Nephron progenitor cell (in vitro differentiated cells): ENCODE results near the gene STMND1.
A peak's percentile ranks its signal among the peaks of the same experiment; 100 is the strongest.

Source experiments
- DNase-seq: peaks from one replicate; pipeline ENCODE4 v3.0.0; 2021
- H3K27ac Mint-ChIP-seq: 2 replicates; pipeline ENCODE4 v1.8.0; 2021; ENCODE audit warnings: mild to moderate bottlenecking, moderate library complexity, mixed read lengths
- H3K27me3 Mint-ChIP-seq: 2 replicates; pipeline ENCODE4 v1.8.0; 2021; ENCODE audit warnings: mild to moderate bottlenecking, low read depth, mixed read lengths; ENCODE audit not compliant: poor library complexity
- H3K36me3 Mint-ChIP-seq: 2 replicates; pipeline ENCODE4 v1.8.0; 2021; ENCODE audit warnings: low read depth, mixed read lengths
- H3K4me1 Mint-ChIP-seq: 2 replicates; pipeline ENCODE4 v1.8.0; 2021; ENCODE audit warnings: mixed read lengths
- H3K4me3 Mint-ChIP-seq: 2 replicates; pipeline ENCODE4 v1.8.0; 2021; ENCODE audit warnings: mild to moderate bottlenecking, moderate library complexity, mixed read lengths
- H3K9me3 Mint-ChIP-seq: 2 replicates; pipeline ENCODE4 v1.8.0; 2021; ENCODE audit warnings: mild to moderate bottlenecking, moderate library complexity, mixed read lengths
- TF ChIP-seq, protein P1 (sequence below): fragments of 200-600 bp; sonication (generic); IDR thresholded peaks from 2 replicates; pipeline ENCODE4 v1.5.0; 2021; ENCODE audit warnings: antibody characterized with exemption

STMND1 gene

GRCh38 chr6:17156966-17157365, 55.1 kb downstream of the STMND1 start:
- H3K9me3 Mint-ChIP-seq, result peaks cover 18% of the 10 kb centered on the region
- no peak overlapping the region for H3K27ac Mint-ChIP-seq
- no peaks in the 10 kb centered on the region for H3K4me1 Mint-ChIP-seq
- H3K4me3 Mint-ChIP-seq, result no peak overlapping the region
- H3K36me3 Mint-ChIP-seq, result peaks cover 6% of the 10 kb centered on the region
- no peaks in the 10 kb centered on the region for H3K27me3 Mint-ChIP-seq
- TF ChIP-seq, protein P1, sequence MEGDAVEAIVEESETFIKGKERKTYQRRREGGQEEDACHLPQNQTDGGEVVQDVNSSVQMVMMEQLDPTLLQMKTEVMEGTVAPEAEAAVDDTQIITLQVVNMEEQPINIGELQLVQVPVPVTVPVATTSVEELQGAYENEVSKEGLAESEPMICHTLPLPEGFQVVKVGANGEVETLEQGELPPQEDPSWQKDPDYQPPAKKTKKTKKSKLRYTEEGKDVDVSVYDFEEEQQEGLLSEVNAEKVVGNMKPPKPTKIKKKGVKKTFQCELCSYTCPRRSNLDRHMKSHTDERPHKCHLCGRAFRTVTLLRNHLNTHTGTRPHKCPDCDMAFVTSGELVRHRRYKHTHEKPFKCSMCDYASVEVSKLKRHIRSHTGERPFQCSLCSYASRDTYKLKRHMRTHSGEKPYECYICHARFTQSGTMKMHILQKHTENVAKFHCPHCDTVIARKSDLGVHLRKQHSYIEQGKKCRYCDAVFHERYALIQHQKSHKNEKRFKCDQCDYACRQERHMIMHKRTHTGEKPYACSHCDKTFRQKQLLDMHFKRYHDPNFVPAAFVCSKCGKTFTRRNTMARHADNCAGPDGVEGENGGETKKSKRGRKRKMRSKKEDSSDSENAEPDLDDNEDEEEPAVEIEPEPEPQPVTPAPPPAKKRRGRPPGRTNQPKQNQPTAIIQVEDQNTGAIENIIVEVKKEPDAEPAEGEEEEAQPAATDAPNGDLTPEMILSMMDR, result no peak
- DNase-seq, result no peak

- peaks cover 14% of the 10 kb centered on the region for H3K9me3 Mint-ChIP-seq
- no peak overlapping the region for H3K4me3 Mint-ChIP-seq
- no peaks in the 10 kb centered on the region for H3K4me1 Mint-ChIP-seq
- DNase-seq, result no peak
- peaks cover 6% of the 10 kb centered on the region for H3K36me3 Mint-ChIP-seq
- no peak overlapping the region for H3K27ac Mint-ChIP-seq
- H3K27me3 Mint-ChIP-seq, result no peaks in the 10 kb centered on the region
- TF ChIP-seq, protein P1, result no peak
Observed at GRCh38 chr6:17157617-17158016, 55.8 kb downstream of the STMND1 start.

- no peak for DNase-seq
- H3K9me3 Mint-ChIP-seq, result peaks cover 12% of the 10 kb centered on the region
- TF ChIP-seq, protein P1, result no peak
- H3K27ac Mint-ChIP-seq, result no peak overlapping the region
- no peak overlapping the region for H3K4me3 Mint-ChIP-seq
- H3K36me3 Mint-ChIP-seq, result peaks cover 5% of the 10 kb centered on the region
- no peaks in the 10 kb centered on the region for H3K4me1 Mint-ChIP-seq
- no peaks in the 10 kb centered on the region for H3K27me3 Mint-ChIP-seq
Observed at GRCh38 chr6:17159240-17159639, 57.4 kb downstream of the STMND1 start.

DNA sequence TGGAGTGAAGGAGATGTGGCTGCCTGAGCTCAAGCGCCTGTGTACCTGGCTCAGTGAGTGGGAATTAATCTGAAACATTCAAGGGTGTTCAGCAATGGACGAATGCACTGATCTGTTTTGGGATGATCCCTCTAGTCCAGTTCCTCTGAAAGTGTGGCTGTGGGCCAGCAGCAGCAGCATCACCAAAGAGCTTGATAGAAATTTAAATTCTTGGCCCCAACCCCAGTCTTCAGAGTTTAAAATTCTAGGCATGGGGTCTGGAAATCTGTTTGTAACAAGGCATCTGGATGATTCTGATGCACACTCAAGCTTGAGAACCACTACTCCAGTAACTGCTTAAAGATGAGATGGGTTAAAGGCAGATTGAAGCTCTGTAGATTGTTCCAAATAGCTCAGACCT, 59.2 kb downstream of the STMND1 start:
- no peaks in the 10 kb centered on the region for H3K27me3 Mint-ChIP-seq
- no peak for DNase-seq
- peaks cover 10% of the 10 kb centered on the region for H3K36me3 Mint-ChIP-seq
- H3K4me3 Mint-ChIP-seq, result no peak overlapping the region
- peaks cover 24% of the 10 kb centered on the region for H3K9me3 Mint-ChIP-seq
- TF ChIP-seq, protein P1, result no peak
- no peaks in the 10 kb centered on the region for H3K4me1 Mint-ChIP-seq
- no peak overlapping the region for H3K27ac Mint-ChIP-seq

DNA sequence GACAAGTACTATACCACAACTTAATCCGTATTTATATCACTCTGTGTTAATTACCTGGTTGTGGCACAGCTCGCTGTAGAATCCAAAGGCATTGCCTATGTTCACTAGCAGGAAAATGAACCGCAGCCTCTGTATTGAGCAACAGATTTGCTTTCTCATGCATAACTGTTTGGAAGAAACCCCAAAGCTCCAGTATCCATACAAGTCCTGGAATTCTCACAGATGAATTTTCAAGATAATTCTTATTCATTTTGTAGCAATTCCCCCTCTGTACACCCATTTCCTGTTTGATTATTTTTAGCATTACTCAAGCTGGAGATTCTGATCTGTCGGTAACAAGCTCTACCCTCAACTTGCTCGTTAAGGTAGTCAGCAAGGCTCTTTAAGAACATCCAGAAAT, 63.5 kb downstream of the STMND1 start:
- H3K27me3 Mint-ChIP-seq, result no peaks in the 10 kb centered on the region
- peaks cover 30% of the 10 kb centered on the region for H3K9me3 Mint-ChIP-seq
- H3K4me3 Mint-ChIP-seq, result no peak overlapping the region
- peaks cover 4% of the 10 kb centered on the region for H3K4me1 Mint-ChIP-seq
- no peak for DNase-seq
- H3K36me3 Mint-ChIP-seq, result peaks cover 10% of the 10 kb centered on the region
- no peak overlapping the region for H3K27ac Mint-ChIP-seq
- TF ChIP-seq, protein P1, result no peak

DNA sequence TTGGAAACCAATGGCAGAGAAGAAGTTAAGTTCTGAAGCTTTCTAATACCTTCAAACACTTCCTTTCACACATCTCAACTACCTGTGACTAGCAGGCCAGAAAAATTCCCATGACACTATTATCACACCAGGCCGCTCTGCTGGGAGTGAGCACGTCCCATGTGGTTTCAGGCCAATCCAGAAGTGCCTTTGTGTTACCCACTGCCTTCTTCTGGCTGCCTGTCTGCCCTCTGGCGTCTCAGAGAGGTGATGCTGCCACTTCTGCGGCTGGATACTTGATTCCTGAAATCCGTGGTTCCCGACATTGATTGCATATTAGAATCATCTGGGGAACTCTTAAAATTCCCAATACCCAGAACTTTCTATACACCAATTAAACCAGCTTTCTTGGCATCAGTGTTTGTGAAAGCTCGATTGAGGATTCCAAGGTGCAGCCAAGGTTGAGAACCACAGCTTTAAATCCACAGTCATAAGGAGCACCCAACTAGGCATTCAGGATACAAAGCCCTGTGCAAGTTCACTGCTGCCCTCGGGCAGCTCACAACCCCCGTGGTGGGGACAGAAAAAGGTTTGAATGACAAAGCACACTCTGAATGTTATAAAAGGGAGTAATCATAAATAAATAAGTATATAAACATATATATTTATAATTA, 65.6 kb downstream of the STMND1 start:
- Mint-ChIP-seq H3K9me3 (peaks cover 29% of the 10 kb centered on the region), H3K27ac (peak overlapping the region; percentile 64), H3K4me3 (no peak overlapping the region), H3K36me3 (peaks cover 10% of the 10 kb centered on the region), H3K4me1 (peaks cover 4% of the 10 kb centered on the region), H3K27me3 (no peaks in the 10 kb centered on the region)
- TF ChIP-seq, protein P1, result peak; percentile 43
- DNase-seq, result peak; percentile 43
